HK-2 (cell line): ENCODE data around the gene TMEM184A.

Experiments
- DNase-seq: peaks from one replicate; pipeline ENCODE4 v3.0.0-alpha.2; 2018; ENCODE audit not compliant: unreplicated experiment

The TMEM184A gene

DNA sequence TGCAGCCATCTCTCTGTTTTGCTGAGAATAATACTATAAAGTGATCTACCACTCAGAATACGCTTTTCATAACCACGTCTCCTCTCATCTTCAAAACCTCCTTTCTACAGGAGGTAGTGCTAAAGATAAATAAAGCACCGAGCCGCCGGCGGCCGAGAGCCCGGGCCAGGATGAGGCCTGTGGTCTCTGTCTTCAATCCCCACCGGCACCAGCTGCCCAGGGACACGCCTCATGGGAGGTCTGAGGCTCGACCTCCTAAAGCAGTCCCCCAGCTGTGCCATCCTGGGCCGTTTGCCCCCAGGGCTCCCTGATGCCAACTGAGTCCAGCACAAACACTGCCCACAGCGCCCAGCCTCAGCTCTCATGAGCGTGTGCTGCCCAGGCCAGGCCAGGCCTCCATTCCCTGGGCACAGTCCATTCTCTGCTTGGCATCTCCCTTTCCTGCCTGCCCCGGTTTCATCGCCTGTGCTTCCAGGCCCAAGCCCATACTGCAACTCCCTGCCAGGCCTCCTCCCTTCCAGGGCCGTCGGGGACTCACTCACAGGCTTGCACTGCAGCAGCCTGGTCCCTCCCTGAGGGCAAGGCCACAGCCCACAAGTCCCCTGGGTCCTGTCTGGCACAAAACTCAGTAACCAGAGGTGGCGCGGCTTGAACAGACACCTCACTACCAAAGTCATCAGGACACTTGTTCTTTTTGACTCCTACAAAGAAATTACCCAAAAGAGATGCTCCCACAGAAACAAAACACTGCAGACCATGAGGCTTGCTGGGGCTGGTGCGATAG lies 54.3 kb downstream of the TMEM184A start:
- no peak for DNase-seq

DNA sequence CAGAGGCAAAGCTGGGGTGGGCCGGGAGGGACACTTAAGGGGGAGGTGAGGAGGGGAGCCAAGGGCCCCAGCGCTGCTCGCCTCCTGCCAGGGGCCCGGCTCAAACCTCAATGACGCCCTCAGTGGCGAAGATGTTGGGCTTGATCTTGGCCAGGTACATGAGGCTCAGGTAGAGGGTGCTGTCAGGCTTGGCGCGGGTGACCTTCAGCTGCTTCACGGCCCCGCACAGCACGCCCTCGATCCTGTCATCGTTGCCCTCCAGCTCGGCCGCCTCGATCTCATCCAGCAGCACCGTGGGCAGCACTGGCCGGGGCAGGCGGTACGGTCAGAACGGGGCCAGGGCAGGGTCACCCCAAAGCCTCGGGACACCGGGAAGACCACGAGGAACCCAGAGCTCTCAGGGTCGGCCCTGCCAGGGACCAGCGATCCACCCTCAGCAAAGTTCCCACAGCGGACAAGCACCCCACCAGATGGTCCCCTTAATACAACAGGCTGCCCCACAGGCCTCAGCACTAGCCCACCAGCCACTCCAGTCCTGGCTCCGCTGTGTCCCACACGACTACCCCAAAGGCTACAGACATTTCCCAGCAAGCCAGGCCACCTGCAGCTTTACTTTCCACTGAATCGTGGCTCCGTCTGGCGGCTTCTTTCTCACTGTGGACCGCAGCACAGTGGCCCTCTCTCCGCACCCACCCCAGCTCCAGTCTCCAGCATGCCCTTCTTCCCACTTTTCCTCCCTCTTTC lies 55.8 kb downstream of the TMEM184A start:
- DNase-seq, result no peak

- no peak for DNase-seq
Observed at GRCh38 chr7:1499367-1500029, 56.5 kb downstream of the TMEM184A start.

DNA sequence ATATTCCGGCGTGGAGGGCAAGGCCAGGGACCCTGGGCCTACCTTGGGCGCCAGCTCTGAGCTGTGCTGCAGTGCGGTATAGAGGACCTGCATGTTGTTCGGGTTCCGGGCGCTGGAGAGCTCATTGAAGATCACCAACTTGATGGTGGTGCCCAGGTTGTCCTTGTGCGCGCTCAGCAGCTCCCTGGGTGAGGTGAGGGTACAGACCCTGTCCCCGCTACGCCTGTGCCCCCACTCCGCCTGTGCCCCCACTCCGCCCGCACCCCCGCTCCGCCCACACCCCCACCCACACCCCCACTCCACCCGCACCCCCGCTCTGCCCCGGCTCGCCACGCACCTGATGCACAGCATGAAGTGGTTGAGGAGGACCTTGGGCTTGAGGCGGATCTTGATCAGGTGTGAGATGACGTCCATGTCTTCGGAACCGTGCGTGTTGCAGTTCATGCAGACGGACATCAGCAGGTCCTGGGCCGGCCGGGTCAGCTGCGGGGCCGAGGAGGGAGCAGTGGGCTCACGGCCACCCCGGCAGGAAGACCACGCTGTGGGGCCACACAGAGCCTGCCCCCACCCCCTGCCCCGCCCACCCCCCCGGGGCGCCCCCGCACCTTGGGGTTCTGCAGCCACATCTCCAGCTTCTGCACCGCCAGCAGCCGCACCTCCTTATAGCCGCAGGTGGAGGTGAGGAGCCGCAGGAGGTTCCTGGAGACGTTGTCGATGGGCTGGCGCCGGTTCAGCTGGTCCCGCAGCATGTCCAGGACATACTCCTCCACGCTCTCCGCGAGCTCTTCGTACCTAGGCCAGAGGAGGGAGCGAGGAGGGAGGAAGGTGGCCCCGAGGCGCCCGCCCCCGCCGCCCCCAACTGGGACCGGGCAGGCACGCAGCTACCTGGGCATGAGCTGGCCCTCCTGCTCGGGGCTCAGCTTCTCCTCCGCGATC lies 57.4 kb downstream of the TMEM184A start:
- DNase-seq, result no peak

DNA sequence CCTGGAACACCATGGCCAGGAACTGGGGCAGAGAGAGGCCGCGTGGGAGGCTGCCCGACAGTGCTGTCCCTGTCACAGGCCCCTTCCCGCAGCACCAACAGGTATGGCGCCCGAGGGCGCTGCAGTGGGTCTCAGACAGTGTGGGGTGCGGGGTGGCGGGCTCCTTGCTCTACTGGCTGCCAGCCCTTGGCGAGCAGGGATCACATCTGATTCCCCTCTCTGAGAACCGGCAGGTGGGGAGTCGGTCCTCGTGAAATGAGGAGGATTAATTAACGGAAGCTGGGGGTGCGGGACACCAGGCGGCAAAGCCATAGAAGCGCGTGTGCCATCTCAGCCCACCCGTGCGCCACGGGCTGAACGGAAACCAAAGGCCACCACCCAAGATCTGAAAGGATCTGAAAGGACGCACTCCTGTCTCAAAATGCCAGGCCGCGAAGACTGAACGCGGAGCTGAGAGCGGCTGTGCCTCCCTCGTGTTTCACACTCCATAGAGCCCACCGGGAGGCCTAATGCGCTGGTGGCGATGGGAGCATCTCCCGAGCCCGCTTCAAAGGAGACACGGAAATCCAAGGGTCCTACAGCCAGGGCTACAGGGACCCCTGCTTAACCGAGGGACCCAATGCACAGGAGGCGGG lies 58.6 kb downstream of the TMEM184A start:
- no peak for DNase-seq

DNA sequence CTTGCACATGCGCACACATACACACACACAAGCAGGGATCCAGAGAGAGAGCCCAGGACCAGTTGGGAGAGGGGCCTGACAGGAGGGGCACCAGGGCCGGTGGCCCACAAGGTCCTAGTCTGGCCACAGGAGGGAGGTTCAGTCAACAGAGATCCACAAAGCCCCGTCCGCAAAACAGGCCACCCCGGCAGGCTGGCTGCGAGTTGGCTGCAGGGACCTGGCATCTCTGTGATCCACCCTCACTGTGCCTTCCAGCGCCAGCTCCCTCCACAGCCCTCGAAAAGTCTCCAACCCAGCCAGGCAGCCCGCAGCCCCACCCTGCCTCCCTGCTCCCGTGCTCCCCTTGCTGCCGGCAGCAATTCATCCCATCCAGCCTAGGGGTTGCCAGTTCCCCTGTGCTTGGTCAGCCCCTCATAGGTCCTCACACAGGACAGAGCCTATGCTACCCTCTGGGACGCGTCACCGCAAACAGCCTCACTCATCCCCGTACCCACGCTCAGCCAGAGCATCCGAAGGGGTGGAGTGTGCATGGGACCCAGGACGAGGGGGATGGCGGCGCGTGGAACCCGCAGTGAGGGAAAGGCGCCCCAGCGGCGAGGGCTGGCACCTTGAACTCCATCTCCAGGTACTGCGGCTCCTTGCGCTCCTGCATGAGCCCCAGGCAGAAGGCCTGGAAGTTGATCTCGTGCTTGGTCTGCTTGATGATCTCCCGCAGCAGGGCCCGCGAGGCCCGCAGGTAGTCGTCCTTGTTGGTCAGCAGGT lies 59.3 kb downstream of the TMEM184A start:
- no peak for DNase-seq

DNA sequence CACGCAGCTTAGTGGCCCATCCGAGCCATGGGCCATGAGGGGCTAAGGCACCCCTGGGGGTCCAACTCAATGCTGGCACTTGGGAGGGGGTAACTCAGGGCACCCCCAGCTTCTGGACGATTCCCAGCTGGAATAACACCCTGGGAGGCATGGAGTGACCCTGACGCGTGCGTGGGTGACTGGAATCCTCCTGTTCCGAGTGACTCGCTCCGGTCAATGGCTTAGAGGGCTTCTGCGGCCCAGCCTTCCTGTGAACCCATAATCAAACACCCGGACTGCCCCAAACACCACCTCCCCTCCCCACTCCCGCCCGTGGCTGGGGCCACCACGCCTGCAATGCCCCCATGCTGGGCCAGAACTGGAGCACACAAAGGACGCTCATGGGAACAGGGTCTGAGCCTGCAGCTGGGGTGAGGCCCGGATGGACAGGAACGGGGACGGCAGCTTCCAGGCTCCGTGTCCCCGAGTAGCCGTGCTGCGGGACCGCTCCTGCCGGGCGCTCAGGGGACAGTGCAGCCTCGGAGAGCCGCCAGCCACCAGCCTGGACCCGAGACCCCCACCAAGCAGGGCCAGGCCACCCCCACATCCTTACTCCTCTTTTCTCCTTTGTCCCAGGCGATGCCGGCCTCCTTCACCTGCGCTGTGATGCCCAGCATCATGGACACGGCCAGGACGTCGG lies 60.3 kb downstream of the TMEM184A start:
- no peak for DNase-seq

- DNase-seq, result no peak
Observed at GRCh38 chr7:1494866-1495563, 61.0 kb downstream of the TMEM184A start.

- no peak for DNase-seq
Observed at GRCh38 chr7:1494447-1494846, 61.6 kb downstream of the TMEM184A start.

DNA sequence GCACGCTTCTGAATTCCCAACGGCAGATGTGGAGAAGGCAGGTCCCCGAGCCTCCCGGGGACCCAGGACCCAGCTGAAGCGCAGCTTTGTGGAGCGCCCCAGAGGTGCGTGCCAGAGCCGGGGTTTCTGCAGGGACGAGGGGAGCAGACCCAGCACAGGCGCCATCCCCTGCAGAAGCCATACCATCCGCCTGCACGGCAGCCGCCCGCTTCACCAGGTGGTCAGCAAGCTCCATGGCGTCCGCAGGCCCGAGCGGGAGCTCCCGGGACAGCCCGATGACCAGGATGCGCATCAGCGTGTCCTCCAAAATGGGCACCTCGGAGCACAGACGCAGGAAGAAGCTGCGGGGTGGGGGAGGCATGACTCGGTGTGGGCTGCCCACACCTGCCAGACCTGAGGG lies 62.4 kb downstream of the TMEM184A start:
- no peak for DNase-seq

DNA sequence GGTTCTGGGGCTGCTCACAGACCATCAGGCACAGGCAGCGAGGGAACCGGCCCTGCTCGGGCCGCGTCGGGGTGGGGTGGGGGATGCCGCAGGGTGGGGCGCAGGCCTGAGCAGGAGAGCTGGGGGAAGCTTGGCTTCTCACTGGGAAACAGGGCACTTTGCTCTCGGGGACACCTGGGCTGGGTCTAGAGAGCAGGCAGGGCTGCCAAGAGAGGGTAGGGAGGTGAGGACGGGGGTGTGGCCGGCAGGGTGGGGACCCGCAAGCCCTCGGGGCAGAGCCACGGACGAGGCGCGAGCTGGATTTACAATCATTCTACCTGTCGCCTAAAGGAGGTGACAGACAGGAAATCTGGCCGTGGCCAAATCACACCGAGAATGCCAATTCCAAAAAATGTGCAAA lies 62.9 kb downstream of the TMEM184A start:
- DNase-seq, result no peak

DNA sequence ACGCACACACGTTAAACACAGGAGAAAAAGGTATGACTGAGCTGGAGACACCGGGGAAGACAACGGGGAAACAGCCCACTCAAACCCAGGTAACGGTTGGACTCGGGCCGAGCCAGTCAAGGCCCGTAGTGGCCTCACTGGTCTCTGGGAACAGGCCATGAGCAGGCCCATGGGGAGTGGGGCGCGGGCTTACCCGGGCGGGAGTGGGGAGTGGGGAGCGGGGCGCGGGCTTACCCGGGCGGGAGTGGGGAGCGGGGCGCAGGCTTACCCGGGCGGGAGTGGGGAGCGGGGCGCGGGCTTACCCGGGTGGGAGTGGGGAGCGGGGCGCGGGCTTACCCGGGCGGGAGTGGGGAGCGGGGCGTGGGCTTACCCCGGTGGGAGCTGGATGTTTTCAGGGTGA lies 63.4 kb downstream of the TMEM184A start:
- no peak for DNase-seq
